NCI-H1105 (cell line): ENCODE results near the gene CACNA1H.

Experiments
- DNase-seq: peaks from one replicate; lab custom pipeline; 2025; lab: John Stamatoyannopoulos, UW

Gene CACNA1H

DNA sequence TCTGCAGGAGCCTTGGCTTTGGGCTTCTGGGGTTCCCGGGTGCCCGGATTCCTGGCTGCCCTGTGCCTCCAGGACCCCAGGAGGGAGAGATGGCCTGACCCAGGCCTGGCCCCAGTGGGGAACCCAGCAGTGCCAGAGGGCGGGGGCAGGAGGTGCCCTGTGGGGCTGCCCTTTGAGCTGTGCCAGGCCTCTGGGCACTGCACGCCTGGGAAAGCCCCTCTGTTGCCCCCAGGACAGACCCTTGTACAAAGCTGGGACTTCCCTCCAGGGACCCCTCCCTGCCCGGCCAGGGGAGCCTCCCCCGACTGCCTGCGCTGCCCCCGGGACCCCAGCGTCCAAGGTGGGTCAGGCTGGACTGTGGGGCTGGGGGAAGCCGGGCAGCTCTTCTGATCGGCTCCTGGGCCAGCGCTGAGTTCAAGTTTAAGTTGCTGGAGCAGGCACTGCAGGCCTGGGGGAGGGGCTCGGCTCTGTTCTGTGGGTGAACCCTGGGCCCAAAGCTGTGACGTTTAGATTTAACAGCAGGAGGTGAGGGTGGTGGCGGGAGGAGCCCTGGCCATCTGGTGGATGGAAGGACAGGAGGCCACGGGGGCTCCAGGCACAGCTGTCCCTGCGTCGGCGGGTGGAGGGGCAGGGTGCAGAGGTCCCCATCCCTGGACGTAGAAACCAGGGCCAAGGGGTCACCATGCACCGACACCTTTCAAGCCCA is 29.2 kb upstream of the CACNA1H start:
- no peak for DNase-seq

DNA sequence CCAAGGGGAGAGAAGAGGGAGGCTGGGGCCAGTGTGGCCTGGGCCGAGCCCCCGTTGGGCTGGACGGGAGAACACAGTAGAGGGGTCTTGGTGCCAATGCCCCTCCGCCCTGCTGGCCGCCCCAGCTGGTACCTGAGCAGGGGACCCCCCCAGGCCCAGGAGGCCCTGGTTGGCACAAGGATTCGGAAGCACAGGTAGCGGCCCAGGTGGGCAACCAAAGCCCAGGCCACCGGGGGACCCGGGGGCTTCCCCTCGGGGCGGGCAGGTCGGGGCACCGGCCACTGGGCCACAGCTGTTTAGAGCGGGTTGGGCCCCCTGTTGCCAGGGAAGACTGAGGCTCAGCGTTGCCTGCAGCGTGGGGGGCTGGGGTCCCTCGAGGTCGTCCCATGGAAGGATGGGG is 28.6 kb upstream of the CACNA1H start:
- no peak for DNase-seq

DNA sequence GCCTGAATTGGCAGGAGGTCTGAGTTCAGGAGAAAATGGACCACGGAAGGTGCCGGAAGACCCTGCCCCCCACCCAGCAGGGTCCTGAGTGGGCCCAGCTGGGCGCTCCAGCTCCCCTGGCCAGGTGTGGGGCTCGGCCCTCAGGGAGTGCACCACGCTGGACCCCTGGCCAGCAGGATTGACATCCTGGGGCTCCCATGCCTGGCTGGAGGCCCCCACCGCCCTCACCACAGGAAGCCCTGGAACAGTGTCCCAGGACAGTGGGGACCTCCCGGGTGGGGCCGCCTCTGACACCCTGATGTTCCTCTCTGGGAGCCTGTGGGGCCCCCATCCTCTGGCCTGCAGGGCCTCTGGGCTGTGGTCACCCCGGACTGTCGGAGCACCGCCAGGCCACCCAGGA is 28.1 kb upstream of the CACNA1H start:
- DNase-seq: no peak

DNA sequence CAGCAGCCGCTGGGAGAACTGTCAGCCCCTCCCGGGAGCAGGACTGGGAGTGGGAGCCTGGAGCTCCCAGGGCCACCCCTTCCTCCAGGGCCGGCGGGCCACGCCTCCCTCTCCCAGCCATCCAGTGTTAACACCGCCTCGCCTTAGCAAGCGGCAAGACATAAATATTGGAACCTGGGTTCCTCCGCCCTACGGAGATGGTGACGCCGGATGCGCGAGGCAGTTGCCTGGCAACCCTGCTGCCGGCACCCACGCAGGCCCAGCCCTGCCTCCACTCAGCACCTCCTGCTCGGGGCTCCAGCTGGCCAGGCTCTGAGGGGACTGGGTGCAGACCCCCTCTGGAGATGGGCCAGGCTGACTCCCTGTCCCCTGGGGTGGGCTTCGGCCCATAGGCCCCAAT is 27.4 kb upstream of the CACNA1H start:
- DNase-seq: no peak

DNA sequence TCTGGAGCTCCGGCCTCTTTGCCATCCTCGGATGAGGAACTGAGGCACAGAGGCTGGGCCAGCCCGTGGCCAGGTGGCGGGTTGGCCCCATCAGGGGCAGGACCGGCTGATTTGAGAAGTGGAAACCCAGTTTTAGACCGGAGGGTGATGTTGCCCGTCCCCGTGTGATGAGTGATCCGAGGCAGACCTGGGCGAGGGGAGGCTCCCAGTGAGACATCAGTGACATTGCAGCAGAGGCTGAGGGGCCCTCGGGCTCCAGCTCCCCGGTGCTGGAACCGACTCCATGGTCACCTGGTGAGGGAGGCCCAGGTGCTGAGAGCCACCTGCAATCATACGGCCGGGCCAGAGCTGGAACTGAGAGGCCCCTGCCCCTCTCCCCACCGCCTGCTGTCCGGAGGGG is 26.9 kb upstream of the CACNA1H start:
- DNase-seq: no peak

DNA sequence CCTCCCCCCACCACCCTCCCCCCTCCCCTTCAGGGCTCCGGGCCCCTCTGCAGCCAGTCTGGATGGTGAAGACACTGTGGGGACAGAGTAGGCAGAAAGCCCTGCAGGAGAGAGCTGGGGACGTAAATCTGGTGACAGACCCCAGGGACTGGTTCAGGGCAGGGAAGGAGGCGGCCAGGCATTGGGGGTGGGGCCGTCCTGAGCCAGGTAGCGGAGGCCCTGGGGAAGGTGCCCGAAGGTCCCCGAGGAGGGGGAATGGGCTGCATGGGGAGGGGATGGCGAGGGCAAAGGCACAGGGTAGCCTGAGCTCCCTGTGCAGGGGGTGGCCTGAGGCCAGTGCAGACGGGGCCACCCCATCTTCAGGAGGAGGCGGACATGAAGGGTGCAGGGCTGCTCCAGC is 26.3 kb upstream of the CACNA1H start:
- no peak for DNase-seq

DNA sequence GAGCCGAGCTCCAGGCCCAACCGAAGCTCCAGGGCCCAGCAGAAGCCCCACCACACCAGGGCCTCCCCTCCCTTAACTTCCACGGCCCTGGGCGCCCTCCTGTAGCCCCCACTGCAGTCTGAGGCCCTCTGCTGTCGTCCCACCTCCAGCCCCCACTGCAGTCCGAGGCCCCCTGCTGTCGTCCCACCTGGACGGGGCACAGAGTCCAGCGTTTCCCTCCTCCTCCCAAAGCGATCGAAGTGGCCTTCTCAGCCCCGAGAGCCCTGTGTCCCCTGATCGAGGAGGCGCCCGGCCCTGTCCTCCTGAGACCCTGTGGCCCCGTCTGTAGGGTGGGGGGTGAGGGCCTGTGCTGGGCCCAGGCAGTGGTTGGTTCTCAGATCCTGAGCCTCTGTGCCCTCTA is 25.8 kb upstream of the CACNA1H start:
- no peak for DNase-seq

DNA sequence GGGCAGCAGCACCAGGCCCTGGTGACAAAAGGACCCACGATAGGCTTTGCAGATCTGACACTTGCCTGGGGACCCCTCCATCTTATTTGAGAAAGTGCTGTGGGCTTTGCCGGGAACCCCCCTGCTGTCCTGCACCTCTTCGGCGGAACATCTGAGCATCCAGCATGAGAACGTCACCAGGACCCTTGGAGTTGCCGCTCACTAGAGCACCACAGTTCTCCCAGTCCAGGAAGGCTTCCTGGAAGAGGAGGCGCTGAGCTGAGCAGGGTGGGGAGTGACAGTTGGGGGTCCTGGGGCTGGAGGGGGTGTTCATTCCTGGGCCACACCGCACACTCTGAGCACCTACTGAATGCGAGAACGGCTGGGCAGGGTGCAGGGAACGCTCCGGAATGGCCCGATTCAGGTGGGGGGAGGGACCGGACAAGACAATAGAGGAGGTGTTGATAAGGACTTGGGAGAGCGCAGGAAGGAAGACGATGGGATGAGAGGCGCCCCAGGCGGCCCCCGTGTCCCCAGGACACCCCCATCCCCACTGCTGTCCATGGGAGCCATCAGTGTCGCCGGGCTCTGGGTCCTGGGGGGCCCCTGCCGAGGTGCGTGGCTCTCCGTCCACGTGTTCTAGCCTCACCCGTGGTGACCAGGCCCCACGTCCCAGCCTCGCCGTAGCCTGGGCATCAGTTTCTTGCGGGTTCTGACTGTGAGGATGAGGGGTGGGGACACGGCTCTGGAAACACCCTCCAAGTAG is 24.8 kb upstream of the CACNA1H start:
- DNase-seq: no peak

DNA sequence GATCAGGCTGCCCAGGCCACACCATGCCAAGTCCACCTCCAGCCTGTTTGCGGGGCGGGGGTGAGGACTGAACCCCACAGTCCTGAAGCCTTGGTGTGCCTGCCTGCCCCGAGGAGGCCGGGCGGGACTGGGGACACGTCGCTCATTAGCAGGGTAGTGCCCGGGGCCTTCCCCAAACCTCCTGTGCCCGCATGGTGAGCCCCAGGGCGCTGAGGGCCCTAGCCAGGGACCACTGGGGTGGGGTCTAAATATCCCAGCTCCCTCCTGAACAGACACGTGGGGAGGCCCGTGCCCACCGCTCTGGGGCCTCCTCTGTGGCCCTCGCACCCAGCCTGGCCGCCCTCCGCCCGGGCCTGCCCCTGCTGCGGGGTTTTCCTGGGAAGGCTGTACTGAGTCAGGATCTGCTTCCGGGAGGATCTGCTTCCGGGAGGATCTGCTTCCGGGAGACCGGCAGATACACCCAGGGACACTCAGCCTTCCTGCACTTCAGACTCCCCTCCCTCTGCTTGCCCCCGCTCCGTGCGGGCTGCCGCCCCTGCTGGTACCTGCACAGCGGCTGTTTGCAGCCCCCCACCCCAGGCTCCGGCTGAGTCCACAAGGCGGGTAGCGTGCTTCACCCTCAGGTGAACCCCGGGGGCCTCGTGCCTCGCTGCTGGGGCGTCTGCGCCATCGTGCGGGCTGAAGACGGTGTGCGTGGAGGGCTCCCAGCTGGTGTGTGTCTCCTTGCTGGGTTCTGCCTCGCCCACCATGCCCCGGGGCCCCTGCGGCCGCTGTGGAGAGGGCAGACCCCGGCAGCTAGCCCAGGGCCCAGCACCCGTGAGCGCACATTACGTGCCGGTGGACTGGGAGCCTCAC is 23.6 kb upstream of the CACNA1H start:
- no peak for DNase-seq

DNA sequence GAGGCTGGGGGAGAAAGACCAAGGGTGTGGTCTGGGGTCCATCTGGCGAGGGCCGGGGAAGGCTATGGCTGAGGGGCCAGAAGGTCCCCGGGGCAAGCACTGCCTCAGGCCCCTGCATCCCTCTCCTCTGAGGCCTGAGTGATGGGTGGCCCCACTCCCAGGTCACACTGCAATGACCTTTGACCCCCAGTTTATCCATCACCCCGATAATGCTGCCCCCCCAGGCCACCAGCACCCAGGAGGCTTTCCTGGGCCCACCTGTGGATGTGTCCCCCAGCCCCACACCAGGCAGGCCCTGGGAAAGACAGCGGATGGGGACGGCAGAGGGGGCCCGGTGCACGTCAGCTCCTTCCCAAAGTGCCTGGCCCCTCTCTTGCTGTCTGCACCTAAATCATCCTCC is 22.5 kb upstream of the CACNA1H start:
- DNase-seq: no peak

DNA sequence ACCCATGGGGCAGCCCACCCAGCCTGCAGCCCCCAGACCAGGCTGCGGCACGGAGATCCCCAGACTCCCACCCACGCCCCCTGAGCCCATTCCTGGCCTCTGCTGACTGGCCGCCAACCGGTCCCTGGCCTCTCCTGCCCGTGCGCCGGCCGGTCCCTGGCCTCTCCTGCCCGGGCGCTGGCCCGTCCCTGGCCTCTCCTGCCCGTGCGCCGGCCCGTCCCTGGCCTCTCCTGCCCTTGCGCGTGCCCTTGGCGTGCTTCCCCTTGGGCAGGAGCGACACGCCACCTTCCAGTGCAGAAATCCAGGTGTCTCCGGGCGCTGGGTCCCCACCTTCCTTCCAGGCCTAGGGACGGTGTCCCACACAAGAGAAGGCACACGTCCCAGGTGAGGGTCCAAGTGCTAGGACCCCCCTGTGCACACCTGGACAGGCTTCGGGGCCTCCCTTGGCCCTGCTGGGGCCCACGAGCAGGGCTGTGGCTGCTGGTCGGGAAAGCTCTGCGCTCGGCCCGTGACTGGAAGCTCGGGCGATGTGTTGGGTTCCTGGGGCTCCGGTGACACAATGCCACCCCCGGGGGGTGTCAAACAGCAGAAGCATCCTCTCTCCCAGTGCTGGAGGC is 21.4 kb upstream of the CACNA1H start:
- DNase-seq: no peak

DNA sequence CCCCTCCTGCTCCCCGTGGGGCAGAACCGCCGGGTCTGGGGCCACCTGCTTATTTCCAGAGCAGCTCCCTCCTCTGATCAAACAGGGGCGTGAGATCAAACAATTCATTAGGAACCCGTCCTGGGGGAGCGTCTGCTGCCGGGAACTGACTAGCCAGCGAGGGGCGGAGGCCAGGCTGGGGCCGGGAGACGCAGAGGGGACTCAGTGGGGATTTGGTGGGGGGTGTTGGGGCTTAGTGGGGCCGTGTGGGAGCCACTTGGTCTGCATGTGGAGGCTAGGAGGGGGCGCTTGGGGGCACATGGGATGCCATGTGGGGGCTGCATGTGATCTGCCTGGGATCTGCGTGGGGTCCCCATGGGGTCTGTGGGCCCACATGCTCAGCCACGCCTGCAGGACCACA is 20.5 kb upstream of the CACNA1H start:
- DNase-seq: no peak

DNA sequence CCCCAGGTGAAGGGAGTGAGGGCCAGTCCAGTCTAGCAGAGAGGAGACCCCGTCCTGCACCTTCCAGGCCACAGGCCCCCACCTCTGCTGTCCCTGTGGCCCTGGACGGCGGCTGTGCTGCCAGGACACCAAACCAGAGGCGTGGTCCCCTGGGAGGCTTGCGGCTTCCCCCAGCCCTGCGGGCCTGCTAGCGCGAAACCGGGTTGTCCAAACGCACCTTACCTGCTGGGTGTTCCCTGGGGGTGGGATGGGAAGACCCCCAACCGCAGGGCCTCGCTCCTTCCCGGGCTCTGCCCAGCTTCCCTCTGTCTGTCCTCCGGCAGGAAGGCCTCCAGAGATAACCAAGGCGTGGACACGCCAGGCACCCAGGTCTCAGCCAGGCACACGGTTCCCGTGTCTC is 19.6 kb upstream of the CACNA1H start:
- DNase-seq: no peak

DNA sequence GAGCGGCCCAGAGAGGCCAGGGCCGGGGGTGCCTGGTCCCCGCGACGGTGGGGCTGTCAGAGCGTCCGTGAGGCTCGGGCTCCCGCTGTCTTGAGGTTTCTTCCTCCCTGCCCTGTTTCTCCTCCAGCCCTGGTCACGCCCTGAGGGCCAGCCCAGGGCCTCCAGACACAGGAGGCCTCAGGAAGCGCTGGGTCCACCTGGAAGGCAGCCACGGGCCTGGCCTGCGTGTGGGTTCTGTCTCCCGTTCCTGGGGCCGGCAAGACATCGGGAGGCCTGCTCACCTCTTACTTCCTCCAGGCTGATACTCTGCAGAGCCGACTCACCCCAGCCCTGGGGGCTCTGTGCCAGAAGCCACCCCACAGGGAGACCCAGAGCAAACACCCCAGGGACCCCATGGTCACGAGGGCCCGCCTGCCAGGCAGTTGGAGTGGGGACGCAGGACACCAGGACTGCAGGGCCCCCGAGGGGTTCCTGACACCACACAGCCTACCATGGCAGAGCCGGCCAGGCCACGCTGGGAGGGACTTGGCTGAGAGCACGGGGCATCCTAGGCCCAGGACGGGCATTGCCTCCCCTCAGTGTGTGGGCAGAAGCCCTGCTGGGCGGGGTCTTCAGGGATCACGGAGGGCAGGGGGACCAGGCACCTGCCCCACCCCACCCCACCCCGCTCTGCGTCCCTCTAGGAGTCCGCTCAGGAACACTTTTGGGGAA is 18.9 kb upstream of the CACNA1H start:
- no peak for DNase-seq

DNA sequence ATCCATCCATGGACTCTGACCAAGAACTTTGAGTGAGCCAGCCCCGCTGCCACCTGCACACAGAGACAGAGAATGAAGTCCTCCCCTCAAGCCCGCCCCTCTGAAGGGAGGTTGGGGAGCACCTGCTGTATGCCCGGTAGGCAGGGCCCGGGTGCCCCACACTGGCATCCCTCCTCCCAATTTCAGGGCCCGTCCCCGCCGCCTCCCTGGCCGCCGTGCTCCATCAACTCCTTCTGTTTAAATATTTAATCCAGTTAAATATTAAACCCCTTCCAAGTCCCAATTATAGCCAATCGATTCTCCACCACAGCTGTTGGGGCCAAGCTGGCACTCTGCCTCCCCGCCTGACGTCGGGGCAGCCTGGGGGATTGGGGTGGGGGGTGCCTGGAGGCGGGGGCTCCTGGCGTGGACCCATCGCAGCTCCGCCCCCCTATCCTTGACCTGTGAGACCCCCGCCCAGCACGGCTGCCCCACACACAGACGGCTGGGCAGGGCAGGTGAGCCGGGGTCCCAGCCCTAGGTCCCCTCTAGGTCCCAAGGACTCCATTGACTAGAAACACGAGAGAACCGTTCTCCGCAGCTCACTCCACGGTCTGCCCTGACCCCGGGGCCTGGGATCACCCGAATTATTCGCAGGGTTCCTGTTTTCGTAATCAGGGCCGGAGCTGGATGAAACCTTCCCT is 18.0 kb upstream of the CACNA1H start:
- no peak for DNase-seq

DNA sequence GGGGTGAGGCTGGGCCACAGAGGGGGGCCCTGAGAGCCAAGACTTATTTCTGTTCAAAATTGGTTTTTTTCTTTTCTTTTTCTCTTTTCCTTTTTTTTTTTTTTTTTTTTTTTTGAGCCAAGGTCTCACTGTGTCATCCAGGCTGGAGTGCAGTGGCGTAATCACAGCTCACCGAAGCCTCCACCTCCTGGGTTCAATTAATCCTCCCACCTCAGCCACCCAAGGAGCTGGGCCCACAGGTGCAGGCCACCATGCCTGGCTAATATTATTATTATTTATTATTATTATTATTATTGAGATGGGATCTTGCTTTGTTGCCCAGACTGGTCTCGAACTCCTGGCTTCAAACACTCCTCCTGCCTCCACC is 17.5 kb upstream of the CACNA1H start:
- no peak for DNase-seq

DNA sequence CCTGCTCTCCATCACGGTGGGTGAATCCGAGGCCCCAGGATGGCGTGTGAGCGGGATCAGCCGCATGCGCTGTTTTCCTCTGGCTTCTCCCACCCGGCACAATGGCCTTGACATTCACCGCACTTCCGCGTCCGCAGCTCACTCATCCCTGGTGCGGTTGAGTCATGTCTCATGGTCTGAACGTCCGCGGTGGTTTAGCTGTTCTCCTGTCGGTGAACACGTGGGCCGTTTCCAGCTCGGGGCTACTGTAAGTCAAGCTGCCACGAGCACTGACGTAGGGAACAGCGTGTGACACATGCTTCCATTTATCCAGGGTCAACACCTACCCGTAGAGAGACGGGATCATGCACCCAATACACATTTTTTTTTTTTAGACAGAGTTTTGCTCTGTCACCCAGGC is 15.3 kb upstream of the CACNA1H start:
- no peak for DNase-seq

DNA sequence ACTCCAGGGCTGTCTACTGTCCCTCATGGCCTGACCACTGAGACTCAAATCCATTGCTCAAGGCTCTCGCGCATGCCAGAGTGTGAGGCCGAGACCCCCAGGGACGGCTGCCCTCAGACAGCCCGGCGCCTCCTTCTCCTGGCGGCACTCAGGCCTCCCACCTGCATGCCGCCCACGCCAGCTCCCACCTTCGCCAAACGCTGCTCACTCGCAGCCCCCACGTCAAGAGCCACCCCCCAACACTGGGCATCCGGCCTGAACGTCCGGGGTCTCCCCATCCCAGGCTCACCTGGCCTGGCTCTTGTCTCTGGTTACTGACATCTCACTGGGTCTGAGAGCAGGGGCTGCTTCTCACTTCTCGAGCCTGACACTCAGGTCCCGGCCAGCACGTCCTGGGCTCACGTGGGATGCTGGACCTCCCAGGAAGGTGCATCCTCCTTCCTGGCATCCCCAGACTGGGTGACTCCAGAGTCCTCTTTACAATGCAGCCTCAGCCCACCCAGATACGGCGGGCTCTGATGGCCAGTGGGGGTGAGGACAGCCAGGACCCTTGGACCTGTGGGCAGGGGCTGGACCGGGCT is 12.2 kb upstream of the CACNA1H start:
- DNase-seq: no peak

DNA sequence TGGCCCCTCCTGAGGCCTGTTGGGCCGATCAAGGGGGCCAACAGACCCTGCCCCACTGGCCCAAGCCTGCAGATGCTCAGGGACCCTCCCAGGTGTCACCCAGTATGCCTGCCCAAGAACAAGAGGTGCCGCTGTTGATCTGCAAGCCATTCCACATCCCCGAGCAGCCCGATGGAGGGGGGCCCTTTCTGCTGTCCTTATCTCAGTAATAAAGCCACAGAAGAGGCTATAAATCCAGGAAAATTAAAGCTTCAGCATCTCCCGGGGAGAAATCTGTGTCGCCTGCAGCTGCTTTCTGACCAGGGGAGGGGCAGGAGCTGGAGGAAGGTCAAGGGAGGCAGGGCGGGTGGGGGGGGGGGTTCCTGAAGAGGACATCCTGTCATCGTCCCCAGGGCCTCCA is 11.7 kb upstream of the CACNA1H start:
- DNase-seq: no peak

DNA sequence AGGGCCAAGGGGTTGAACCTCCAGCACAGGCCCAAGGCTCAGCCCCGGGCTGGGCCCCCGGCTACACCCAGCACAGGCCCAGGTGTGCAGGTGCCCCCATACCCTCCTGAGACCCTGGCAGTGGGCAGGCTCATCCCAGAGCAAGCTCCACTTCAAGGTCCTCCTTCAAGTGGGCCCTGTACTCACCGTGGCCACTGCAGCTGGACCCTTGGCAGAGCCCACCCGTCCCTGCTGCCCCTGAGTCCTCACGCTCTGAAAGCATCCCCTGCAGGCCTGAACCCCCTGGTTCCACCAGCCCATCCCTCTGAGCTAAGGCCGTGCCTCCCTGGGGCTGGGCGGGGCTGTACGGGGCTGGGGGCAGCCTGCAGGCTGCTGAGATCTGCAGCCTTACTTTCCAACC is 11.2 kb upstream of the CACNA1H start:
- DNase-seq: no peak

DNA sequence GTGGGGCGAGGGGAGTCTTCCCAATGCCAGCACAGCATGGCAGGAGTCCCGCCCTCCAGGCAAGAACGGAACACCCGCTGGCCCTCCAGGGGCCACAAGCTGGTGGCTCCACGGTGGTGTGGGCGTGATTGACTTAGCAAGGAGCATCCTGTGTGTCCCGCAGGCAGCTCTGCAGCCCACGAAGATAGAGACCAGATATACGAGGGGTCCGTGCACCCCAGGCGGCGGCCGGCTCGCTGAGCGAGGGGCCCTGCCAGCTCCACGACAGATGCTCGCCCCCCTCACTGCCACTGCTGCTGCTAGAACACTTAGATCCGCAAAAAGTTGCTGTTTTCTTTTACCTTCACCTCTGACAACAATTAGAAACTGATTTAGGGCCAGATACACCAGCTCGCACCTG is 10.0 kb upstream of the CACNA1H start:
- DNase-seq: no peak
